ENCODE measurements around the gene ENAH.

ENAH gene

GRCh38 chr1:225462714-225463574 lies 190.0 kb downstream of the ENAH start:
- in situ Hi-C loops (cut with MboI; ENCODE audit: low sequenced_read_pairs): no loop called here

DNA sequence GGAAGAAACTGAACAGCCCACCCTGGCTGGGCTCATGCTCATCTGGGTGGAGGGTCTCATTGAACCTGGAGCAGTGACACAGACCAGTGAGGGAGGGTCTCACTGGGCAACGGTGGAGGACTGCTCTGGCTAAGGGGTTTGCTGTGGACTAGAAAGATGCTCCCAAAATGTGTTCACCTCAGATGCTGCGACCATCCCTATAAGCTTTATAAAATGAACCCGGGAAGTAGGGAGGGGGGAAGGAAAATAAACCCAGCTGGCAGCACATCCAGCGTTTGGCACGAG lies 190.6 kb downstream of the ENAH start:
- in situ Hi-C loops (cut with MboI; ENCODE audit: low sequenced_read_pairs): no loop called here

DNA sequence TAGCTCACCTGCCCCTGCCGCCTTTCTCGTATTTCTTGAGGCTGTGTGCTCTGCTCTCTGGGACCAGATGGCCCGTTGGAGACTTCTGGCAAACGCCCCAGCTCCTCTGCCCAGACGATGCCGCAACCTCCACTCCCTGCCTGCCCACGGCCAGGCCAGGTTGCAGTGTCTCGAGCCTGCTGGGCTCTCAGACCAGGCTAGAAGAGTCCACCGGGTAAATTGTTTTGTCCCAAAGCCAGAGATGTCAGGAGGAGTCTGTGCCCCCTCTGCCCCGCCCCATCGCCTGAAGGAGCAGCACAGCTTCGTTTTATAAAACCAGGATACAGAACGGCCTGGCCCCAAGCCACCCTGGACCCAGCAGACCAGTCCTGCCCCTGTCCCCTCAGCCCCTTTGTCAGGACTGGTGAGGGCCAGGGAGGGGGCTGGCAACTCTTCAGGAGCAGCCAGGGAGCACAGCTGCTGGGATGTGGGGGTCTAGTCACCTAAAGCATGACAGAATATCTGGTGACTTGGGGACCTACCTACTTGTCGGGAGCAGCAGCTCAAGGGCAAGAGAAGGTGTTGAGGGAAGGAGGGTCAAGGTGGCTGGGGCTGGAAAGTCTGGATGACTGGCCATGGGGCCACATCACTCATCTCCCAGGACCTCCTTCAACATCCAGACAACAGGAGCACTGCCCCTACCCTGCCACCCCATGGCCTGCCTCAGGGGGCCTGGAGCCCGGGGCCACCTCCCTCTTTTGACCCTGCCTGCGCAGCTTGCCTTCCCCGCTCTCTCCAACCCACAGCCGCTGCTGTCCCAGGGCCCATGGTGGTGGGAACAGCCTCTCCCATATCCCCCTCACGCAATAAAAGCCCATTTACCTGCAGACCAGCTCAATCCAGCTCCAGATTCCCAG lies 191.1 kb downstream of the ENAH start:
- in situ Hi-C loops (cut with MboI; ENCODE audit: low sequenced_read_pairs): no loop called here

DNA sequence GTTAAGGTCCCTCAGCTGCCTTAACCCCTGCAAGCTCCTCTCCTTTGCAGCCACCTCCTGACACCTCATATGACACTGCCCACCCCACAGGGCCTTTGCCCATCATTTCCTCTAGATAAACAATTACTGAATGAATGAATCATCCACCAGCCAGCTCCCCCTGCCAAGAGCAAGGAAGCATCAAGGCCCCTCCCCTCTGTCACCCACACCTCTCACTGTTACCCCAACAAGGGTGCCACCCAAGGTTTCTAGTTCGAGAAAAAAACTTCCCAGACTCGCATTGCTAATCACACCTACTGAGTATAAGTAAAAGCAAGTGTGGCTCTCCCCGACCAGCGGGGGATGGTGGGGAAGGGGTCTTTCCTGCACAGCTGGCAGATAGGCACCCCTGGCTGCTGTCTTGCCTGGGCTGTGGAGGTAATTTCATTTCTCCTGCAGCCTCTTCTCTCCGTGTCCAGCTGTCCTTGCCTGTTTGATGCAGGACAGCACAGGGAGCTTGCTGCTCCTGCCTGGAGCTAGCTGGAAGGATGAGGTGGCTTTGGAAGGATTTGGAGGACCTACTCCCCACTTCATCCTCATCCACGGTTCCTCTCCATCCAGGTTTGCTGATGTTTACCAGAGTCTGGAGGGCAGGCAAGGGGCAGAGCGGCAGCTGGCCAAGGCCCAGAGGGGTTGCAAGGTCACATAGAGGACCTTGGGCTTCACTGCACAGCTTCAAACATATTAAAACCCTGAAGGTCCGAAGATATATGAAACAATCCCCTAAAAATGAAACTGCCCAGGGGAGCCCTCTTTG lies 192.0 kb downstream of the ENAH start:
- in situ Hi-C loops (cut with MboI; ENCODE audit: low sequenced_read_pairs): no loop called here

DNA sequence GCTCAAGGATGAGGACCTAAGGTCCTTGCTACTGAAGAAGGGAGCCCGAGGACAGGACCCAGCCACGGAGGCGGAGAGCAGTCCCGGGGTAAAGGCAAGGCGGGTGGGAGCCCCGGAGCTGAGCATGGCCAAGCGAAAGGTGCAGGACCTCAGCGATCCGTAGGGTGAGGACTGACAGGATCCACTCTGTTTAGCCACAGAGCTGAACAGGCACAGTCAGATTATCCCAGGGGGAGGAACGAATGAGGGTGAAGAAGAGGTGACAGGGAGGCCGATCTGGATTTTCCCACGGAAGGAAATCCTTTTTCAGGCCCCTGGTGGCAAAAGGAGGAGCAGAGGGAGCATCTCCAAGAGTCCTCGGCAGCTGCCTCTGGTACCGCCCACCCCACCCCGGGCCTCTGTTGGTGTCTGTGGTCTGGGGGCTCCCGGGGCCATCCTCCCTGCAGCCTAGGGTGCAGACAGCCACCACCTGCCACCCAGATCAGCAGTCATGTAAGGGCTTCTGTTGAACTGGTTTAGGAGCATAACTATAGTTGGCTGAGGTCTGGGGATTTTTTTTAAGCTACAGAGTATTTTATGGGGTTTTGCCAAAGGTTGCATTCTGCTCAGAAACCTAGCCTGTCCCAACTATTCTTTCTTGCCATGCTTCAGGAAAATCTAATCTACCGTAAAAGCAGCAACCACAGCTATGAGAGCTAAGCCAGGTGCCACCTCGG lies 192.7 kb downstream of the ENAH start:
- in situ Hi-C loops (cut with MboI; ENCODE audit: low sequenced_read_pairs): no loop called here

GRCh38 chr1:225458222-225458631 lies 194.7 kb downstream of the ENAH start:
- in situ Hi-C loops (cut with MboI; ENCODE audit: low sequenced_read_pairs): no loop called here

- in situ Hi-C loops (cut with MboI; ENCODE audit: low sequenced_read_pairs): no loop called here
Observed at GRCh38 chr1:225454733-225455132, 198.2 kb downstream of the ENAH start.

DNA sequence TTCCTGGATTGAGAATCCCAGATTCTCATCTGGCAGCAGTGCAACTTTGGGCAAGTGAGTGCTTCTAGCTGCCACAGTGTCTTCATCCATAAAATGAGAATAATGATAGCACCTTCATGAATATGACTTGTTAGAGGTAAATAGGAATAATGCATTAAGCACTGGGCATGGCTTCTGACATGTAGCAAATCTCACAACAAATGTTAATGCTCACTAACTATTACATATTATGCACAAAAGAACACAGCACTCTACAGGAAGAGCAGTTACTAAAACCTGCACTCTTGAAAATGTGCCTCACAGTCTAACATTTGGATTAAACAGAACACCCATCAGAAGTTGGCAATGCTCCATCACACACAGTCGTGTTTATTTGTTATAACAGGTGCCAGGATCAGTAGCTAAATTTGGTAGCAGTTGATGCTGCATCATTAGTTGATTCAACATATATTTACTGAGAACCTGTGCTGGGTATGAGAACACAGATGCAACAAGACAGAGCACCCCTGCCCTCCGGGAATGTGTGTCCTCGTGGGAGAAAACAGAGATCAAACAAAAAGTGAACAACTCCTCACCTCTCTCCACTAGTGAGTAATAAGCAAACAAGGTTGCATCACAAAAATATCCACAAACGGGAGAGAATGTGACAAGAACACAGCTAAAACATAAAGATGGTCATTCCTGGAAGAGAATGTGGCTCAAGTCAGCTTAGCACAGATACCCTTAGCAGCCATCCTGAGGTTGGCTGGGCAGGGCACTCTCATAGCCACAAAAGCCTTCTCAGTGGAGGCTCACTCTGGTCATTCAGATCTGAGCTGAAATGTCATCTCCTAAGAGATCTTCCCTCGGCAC lies 198.9 kb downstream of the ENAH start:
- in situ Hi-C loops (cut with MboI; ENCODE audit: low sequenced_read_pairs): no loop called here

- in situ Hi-C loops (cut with MboI; ENCODE audit: low sequenced_read_pairs): no loop called here
Observed at GRCh38 chr1:225451840-225452515, 200.9 kb downstream of the ENAH start.

- in situ Hi-C loops (cut with MboI; ENCODE audit: low sequenced_read_pairs): no loop called here
Observed at GRCh38 chr1:225451340-225451739, 201.6 kb downstream of the ENAH start.

GRCh38 chr1:225450491-225451191 lies 202.3 kb downstream of the ENAH start:
- in situ Hi-C loops (cut with MboI; ENCODE audit: low sequenced_read_pairs): no loop called here

DNA sequence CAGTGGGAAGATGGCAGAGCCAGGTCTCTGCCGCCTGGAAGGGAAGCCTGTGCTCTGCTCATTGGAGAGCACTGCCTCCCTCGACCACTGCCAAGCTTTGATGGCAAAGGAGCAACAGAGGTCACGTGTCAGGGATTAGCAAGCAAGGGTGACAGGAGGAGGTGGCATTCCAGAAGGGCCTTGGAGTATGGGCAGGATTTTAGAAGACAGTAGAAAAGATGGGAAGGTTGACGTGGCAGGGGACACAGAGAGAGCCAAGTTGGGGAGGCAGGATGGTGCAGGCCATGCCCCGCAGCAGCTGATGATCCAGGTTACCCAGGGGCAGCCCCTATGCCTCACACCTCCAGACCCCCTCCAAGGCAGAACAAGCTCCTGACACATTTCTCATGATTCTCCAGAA lies 203.1 kb downstream of the ENAH start:
- in situ Hi-C loops (cut with MboI; ENCODE audit: low sequenced_read_pairs): no loop called here

- in situ Hi-C loops (cut with MboI; ENCODE audit: low sequenced_read_pairs): no loop called here
Observed at GRCh38 chr1:225449261-225449660, 203.7 kb downstream of the ENAH start.

DNA sequence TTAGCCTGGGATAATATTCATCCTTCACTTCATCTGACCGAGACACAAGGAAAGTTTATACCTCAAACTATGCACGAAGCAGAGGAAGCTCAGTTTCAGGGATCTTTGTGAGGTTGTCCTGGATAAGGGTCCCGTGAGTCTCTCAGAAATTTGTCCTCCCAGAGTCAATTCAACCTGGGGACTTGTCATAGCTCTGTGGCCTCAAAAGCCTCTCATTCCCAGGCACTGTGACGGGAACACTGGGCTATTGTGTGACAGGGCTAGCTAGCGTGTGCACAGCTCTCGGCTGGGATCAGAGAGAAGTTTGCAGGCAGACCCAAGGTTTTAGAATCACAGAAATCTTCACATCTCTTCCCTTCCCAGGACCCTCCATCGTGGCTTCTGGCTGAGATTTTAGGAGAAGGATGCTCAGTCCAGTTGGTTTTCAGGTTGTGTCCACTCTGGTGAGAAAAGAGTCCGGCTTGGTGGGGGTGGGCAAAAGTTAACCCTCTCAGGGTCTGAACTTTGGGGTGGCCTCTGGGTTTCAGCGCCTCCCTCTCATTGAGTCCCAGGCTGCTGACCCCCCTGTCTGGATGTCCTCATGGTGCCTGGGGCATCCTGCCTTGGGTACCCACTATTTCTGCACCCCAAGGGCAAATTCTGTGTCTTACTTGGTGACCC lies 204.6 kb downstream of the ENAH start:
- in situ Hi-C loops (cut with MboI; ENCODE audit: low sequenced_read_pairs): no loop called here

- in situ Hi-C loops (cut with MboI; ENCODE audit: low sequenced_read_pairs): no loop called here
Observed at GRCh38 chr1:225447650-225448089, 205.3 kb downstream of the ENAH start.

DNA sequence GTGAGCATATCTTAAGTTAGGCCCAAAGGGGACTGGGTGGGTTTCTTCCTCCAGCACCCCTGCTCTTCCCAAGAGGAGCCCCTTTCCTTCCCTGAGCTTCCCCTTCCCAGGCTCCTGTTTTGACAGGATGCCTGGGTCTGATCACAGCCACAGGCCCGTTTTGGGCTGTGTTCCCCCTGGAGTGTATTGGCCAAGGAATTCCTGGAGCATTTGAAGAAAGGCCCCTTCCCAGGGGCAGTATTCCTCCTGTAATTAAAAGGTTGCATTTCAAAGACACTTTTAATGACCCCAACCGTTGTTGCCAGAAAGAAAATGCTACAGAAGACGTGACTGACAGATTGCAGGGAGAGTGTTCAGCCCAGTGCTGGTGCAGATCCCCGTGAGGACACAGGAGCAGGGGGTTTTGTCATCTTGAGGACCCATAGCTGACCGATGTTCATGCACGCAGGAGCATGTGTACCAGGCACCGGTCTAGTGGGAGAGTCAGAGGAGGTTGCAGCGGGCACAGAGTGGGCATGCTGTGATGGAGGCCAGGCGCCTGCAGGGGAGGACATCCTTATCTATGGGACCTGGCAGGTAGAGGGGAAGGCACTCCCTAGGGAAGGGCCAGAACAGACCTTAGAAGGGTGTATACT lies 205.8 kb downstream of the ENAH start:
- in situ Hi-C loops (cut with MboI; ENCODE audit: low sequenced_read_pairs): no loop called here

DNA sequence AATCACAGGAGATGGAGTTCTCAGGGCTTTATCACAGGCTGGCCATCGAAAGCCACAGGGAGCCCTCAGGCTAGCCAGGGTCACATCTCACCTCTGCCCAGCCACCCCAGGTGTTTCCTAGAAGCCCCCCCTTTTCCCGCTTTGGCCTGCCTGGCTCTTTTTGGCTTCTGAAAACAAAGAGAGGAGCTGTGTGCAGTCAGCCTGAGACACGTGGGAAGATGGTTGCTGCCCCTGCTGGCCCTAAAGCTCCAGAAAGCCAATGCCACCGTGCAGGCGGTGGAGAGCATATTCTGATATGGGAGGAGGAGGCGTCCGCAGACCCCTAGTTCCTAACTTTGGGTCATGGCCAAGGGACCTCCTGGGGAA lies 206.3 kb downstream of the ENAH start:
- in situ Hi-C loops (cut with MboI; ENCODE audit: low sequenced_read_pairs): no loop called here

Data from HL-60/S4 treated with retinoic acid at 250 ng/mL for 4 days and 3 days (cell line).